Activated CD4-positive, CD25-positive, alpha-beta regulatory T cell (primary cell): ENCODE measurements around the gene HSPA2.
"Not testable (repeated sequence)": the region's sequence is repeated elsewhere in the genome, so short reads cannot be mapped to it uniquely, and the experiment has no call there.

Experiments used
- DNase-seq, 4 experiments: peaks; one replicate each; lab custom pipeline; 2025; lab: John Stamatoyannopoulos, UW

Gene HSPA2

GRCh38 chr14:64515053-64515452, 25.5 kb upstream of the HSPA2 start:
- DNase-seq = no peak

GRCh38 chr14:64516969-64517368, 23.6 kb upstream of the HSPA2 start:
- no peak for DNase-seq

GRCh38 chr14:64517667-64518066, 22.9 kb upstream of the HSPA2 start:
- DNase-seq = not testable (repeated sequence)

GRCh38 chr14:64518229-64518628, 22.3 kb upstream of the HSPA2 start:
- no peak for DNase-seq

GRCh38 chr14:64520699-64521098, 19.8 kb upstream of the HSPA2 start:
- no peak for DNase-seq

GRCh38 chr14:64522591-64523355, 17.8 kb upstream of the HSPA2 start:
- DNase-seq = no peak

GRCh38 chr14:64525354-64525753, 15.2 kb upstream of the HSPA2 start:
- no peak for DNase-seq

GRCh38 chr14:64531567-64531966, 9.0 kb upstream of the HSPA2 start:
- DNase-seq = no peak

- DNase-seq = no peak
Observed at GRCh38 chr14:64536488-64537245, 3.9 kb upstream of the HSPA2 start.

- no peak for DNase-seq
Observed at GRCh38 chr14:64541261-64541971, 875 bp downstream of the HSPA2 start.

- no peak for DNase-seq
Observed at GRCh38 chr14:64541972-64542835, 1.7 kb downstream of the HSPA2 start.

- DNase-seq = no peak
Observed at GRCh38 chr14:64542836-64543201, 2.3 kb downstream of the HSPA2 start.

- no peak for DNase-seq
Observed at GRCh38 chr14:64544607-64545312, 4.2 kb downstream of the HSPA2 start.

- DNase-seq = no peak
Observed at GRCh38 chr14:64549016-64549415, 8.5 kb downstream of the HSPA2 start.

GRCh38 chr14:64549791-64550620, 9.5 kb downstream of the HSPA2 start, which contains the start of gene PPP1R36:
PPP1R36 (plus strand) TSS chr14:64549961; CDS start chr14:64549998, 37 bp downstream.
- peak in 1 of 4 experiments; percentile 30 for DNase-seq

- DNase-seq = no peak
Observed at GRCh38 chr14:64550621-64551333, 10.2 kb downstream of the HSPA2 start.

GRCh38 chr14:64554556-64554955, 14.0 kb downstream of the HSPA2 start:
- no peak for DNase-seq

- no peak for DNase-seq
Observed at GRCh38 chr14:64556526-64556925, 16.0 kb downstream of the HSPA2 start.

- DNase-seq = not testable (repeated sequence)
Observed at GRCh38 chr14:64558216-64558615, 17.7 kb downstream of the HSPA2 start.
